ENCODE measurements around the gene BHLHE41.

BHLHE41 gene

DNA sequence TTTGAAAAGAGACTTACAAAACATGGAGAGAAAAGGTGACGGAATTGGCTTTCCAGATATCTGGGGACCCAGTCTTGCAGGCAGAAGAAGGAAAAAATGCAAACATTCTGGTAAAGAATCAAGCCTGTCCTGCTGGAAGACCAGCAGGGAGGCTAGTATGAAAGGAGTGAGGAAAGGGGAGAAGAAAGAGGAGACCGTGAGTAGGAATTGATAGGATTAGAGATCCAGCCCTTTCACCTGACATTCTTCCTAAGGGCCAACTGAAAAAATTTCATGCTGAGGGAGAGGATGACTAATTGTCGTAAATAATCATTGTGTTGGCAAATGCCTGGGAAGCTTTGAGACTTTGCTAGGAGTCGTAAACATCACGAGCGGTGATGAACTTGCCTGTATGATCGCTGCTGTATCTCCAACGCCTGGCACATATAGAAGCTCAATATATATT is 12.1 kb downstream of the BHLHE41 start:
- DNase-seq (ENCODE audit: insufficient read length) (no peak), FAIRE-seq (peak; percentile 17)
- TF ChIP-seq TAF1 (IDR thresholded peaks at IDR 0.05; ENCODE audit: borderline replicate concordance, low read depth, low read length) (no peak), POLR2AphosphoS5 (IDR thresholded peaks at IDR 0.05; ENCODE audit: low read depth, low read length) (no peak), POLR2A (IDR thresholded peaks at IDR 0.05; ENCODE audit: low read depth, low read length) (no peak)

DNA sequence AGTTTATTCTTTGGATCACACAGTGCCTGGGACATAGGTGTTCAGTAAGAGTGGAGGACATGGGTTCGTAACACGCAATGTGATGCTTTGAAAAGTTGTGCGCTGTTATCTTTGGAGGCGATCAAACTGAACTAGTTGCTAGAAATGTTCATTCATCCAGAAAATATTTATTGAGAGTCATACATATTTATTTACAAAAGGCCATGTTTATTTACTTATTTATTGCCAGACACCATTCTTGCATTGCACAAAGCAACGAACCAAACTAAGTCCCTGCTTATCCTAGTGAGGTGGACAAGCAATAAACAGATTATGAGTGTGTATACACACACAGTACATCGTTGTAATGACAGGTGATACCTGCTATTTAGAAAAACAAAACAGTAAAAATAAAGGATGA is 12.6 kb downstream of the BHLHE41 start:
- FAIRE-seq (no peak), DNase-seq (ENCODE audit: insufficient read length) (no peak)
- TF ChIP-seq POLR2AphosphoS5 (IDR thresholded peaks at IDR 0.05; ENCODE audit: low read depth, low read length), result no peak
- TF ChIP-seq TAF1 (IDR thresholded peaks at IDR 0.05; ENCODE audit: borderline replicate concordance, low read depth, low read length), result no peak
- no peak for TF ChIP-seq POLR2A (IDR thresholded peaks at IDR 0.05; ENCODE audit: low read depth, low read length)

DNA sequence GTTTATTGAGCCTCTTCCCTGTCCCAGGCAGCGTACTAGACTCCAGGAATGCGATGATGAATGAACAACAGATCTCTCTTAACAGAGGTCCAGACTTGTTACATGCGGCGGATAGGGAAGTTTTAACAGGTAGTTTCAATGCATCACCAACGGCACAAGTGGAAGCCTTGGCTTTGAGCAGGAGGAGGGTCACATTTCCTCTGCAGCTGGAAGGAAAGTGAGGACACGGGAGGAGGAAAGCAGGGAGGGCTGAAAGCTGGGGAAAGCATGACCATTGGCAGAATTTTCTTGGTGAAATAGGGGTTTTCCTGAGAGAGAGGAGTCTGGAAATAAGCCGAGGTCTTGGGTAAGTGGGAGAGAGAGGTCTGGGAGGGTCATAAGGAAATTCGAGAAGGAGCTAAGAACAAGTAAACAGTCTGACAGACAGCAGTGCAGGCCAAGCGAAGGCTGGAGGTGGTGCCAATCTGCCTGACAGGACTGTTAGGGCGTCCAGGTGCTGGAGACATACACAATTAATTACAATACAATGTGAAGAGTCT is 15.4 kb downstream of the BHLHE41 start:
- TF ChIP-seq POLR2AphosphoS5 (IDR thresholded peaks at IDR 0.05; ENCODE audit: low read depth, low read length), result no peak
- TF ChIP-seq TAF1 (IDR thresholded peaks at IDR 0.05; ENCODE audit: borderline replicate concordance, low read depth, low read length), result no peak
- no peak for TF ChIP-seq POLR2A (IDR thresholded peaks at IDR 0.05; ENCODE audit: low read depth, low read length)
- FAIRE-seq, result no peak
- no peak for DNase-seq (ENCODE audit: insufficient read length)

DNA sequence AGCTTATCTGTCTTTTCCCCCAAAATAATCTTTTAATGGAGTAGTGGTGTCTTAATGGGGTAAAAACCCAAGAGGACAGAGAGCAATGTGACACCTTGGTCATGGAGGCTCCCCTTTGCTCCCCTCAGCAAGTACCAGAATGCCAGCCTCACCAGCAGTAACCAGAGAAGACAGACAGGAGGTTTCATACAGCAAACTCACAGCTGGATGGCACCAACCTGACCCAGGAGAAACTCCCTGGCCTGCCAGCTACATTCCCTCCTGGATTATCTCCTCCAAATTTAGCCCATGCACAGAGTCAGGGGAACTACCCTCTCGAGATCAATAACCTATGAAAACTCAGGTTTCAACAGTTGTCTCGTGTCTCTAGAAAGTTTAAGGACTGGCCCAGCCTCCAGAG is 15.9 kb downstream of the BHLHE41 start:
- DNase-seq (ENCODE audit: insufficient read length) (no peak), FAIRE-seq (no peak)
- no peak for TF ChIP-seq POLR2AphosphoS5 (IDR thresholded peaks at IDR 0.05; ENCODE audit: low read depth, low read length)
- TF ChIP-seq TAF1 (IDR thresholded peaks at IDR 0.05; ENCODE audit: borderline replicate concordance, low read depth, low read length), result no peak
- TF ChIP-seq POLR2A (IDR thresholded peaks at IDR 0.05; ENCODE audit: low read depth, low read length), result no peak

GRCh38 chr12:26106347-26106746 is 18.5 kb downstream of the BHLHE41 start:
- DNase-seq (ENCODE audit: insufficient read length), result no peak
- no peak for FAIRE-seq
- no peak for TF ChIP-seq POLR2A (IDR thresholded peaks at IDR 0.05; ENCODE audit: low read depth, low read length)
- no peak for TF ChIP-seq POLR2AphosphoS5 (IDR thresholded peaks at IDR 0.05; ENCODE audit: low read depth, low read length)
- no peak for TF ChIP-seq TAF1 (IDR thresholded peaks at IDR 0.05; ENCODE audit: borderline replicate concordance, low read depth, low read length)

DNA sequence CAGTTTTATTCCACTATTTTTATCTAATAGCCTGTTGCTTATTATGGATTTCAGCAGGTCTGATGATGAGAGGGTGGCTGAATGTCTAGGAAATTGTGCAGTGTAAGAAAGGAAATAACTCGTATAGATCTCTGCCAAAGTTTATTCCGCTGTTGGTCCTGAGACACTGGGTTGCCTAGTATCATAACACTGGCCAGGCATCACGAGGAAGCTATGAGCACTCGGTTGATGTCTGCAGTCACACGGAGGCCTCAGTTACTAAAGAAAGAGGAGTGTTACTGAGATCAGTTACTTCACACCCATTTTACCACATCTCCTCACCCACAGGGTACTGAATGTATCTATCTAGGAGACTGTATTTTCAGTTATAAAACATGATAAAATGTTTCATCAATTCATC is 21.9 kb downstream of the BHLHE41 start:
- TF ChIP-seq POLR2A (IDR thresholded peaks at IDR 0.05; ENCODE audit: low read depth, low read length) (no peak), POLR2AphosphoS5 (IDR thresholded peaks at IDR 0.05; ENCODE audit: low read depth, low read length) (no peak), TAF1 (IDR thresholded peaks at IDR 0.05; ENCODE audit: borderline replicate concordance, low read depth, low read length) (no peak)
- DNase-seq (ENCODE audit: insufficient read length) (no peak), FAIRE-seq (no peak)

DNA sequence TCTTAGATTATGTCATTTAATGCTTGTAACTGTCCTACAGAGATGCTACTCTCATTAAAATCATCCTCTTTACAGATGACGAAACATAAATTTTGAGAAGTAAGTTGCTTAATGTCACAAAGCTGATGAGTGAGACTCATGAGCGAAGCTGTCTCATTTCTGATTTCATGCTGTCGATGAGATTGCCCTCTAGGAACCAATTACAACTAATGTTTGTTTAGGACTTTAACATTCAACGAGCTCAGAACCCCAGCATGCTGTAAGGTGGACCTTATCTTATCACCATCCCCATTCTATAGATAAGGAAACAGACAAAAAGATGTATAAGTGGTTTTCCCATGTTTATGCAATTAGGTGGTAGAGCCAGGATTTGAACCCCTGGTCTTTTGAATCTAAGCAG is 23.1 kb downstream of the BHLHE41 start:
- FAIRE-seq (no peak), DNase-seq (ENCODE audit: insufficient read length) (no peak)
- TF ChIP-seq POLR2AphosphoS5 (IDR thresholded peaks at IDR 0.05; ENCODE audit: low read depth, low read length) (no peak), POLR2A (IDR thresholded peaks at IDR 0.05; ENCODE audit: low read depth, low read length) (no peak), TAF1 (IDR thresholded peaks at IDR 0.05; ENCODE audit: borderline replicate concordance, low read depth, low read length) (no peak)

GRCh38 chr12:26101350-26101734 is 23.5 kb downstream of the BHLHE41 start:
- no peak for FAIRE-seq

GRCh38 chr12:26100666-26101349 is 24.0 kb downstream of the BHLHE41 start:
- FAIRE-seq, result no peak
- TF ChIP-seq POLR2A (IDR thresholded peaks at IDR 0.05; ENCODE audit: low read depth, low read length) (no peak), POLR2AphosphoS5 (IDR thresholded peaks at IDR 0.05; ENCODE audit: low read depth, low read length) (no peak)
- no peak for DNase-seq (ENCODE audit: insufficient read length)

More at GRCh38 chr12:26101350-26101734, 23.5 kb downstream of the BHLHE41 start:
- TF ChIP-seq TAF1 (IDR thresholded peaks at IDR 0.05; ENCODE audit: borderline replicate concordance, low read depth, low read length) (no peak), POLR2A (IDR thresholded peaks at IDR 0.05; ENCODE audit: low read depth, low read length) (no peak), POLR2AphosphoS5 (IDR thresholded peaks at IDR 0.05; ENCODE audit: low read depth, low read length) (no peak)
- DNase-seq (ENCODE audit: insufficient read length), result no peak

DNA sequence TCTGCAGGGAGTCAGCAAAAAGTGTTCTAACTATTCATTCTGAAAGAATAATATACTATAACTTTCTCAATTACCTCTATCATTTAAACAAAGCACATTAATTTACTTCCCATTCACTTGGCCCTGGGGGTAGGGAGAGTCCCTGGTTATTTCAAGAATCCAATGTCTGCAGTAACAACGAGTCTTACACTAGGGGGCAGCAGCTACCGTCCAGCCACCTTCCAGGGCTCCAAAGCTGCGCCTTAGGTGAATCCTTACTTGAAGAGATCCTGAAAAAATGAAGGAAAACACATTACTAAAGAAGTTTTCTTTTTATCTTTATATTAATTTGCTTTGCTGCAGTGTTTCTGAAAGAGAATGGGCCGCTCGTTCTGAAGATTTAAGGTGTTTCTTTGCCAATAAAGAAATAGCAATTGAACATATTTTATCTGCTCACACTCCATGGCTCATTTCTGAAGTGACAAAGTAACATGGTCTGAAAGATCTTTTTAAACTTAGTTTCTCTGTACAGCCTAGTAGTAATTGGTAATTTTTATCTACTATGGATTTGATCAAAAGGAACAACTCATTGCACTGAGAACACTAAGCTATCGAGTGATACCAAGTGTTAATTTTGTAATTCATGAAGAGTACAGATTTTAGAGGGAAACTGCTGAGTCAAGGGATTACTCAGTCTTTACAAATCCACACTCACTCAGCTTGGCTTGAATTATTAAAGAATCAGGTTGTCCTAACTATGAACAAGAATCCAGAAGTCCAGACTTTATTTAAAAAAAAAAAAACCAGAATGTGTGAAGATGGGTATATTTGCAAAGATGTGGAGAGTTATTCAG is 27.6 kb downstream of the BHLHE41 start:
- peak; percentile 84 for FAIRE-seq
- no peak for DNase-seq (ENCODE audit: insufficient read length)

DNA sequence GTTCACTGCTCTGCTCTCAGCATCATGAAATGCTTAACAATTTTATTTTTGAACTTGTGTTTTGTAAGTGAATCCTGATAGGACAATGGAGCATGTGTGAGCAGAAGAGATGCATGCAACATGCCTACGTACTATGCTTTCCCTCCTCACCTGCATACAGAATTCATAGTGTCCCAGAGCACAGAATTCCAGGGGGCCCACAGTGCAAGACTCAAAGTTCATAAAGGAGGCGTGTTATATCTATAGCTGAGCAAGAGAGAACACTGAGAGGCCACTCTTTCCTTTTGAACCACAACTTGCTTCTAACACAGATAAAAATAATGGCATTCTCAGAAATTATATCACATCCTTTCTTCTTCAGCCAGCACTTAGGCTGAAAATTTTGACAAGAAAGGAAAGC is 28.8 kb downstream of the BHLHE41 start:
- no peak for DNase-seq (ENCODE audit: insufficient read length)
- no peak for FAIRE-seq

More for the DNA sequence above, 27.6 kb downstream of the BHLHE41 start:
- no peak for TF ChIP-seq POLR2A (IDR thresholded peaks at IDR 0.05; ENCODE audit: low read depth, low read length)
- no peak for TF ChIP-seq TAF1 (IDR thresholded peaks at IDR 0.05; ENCODE audit: borderline replicate concordance, low read depth, low read length)
- no peak for TF ChIP-seq POLR2AphosphoS5 (IDR thresholded peaks at IDR 0.05; ENCODE audit: low read depth, low read length)

More for the DNA sequence above, 28.8 kb downstream of the BHLHE41 start:
- TF ChIP-seq POLR2AphosphoS5 (IDR thresholded peaks at IDR 0.05; ENCODE audit: low read depth, low read length) (no peak), TAF1 (IDR thresholded peaks at IDR 0.05; ENCODE audit: borderline replicate concordance, low read depth, low read length) (no peak), POLR2A (IDR thresholded peaks at IDR 0.05; ENCODE audit: low read depth, low read length) (no peak)
